Activated CD4-positive, alpha-beta T cell treated with anti-CD3 and anti-CD28 coated beads, Interleukin-2, Interleukin-4, amounts not matched to agents 100 ng/mL and 50 ng/mL, durations not matched to agents 16 hours and 8 hours (primary cell): Measurements from ENCODE around the gene ALG14.
"Not testable (repeated sequence)": the region's sequence is repeated elsewhere in the genome, so short reads cannot be mapped to it uniquely, and the experiment has no call there.

Experiments
- DNase-seq: peaks from one replicate; pipeline ENCODE4 v3.0.0-alpha.2; 2020; ENCODE audit warnings: low spot score

Gene ALG14

DNA sequence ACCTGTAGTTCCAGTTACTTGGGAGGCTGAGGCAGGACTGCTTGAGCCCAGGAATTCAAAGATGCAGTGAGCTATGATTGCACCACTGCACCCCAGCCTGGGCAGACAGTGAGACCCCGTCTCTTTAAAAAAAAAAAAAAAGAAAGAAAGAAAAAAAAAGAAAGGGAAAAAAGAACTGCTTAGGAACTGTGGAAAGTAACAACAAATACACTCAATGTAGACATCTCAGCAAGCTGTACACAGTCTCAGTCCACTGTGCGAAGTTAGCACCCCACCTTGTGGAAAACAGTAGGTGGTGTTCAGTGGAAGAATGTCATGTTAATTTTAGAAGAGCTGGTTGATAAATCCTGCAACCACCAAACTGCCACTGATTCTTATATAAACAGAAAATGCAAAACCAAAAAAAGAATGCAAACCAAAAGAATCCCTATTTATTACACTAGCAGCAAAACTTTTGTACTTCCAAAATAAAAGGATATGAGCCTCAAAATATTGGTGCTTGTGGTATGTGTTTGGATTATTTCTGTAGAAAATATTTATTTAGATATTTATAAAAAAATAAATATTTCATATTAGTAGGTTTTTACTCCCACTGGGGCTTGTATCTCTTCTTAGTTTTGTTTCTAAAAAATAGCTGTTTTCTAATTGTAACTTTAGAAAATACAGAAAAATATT is 31.1 kb downstream of the ALG14 start:
- DNase-seq: no peak

DNA sequence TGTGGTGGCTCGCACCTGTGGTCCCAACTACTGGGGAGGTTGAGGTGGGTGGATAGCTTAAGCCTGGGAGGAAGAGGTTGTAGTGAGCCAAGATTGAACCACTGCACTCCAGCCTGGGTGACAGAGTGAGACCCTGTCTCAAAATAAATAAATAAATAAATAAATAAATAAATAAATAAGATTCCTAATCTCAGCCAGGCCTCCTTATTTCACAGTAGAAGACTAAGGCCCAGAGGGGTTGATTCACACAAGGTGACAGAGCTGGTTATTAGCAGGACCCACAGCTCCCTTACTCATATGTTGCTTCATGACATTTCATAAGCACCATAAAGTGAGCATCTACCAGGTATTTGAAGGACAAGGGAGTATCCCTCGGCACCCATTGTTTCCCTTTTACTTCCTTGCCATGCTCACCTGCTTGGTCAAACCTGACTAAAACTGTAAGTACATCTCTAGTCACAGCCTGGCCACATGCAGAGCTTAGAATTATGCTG is 32.7 kb downstream of the ALG14 start:
- no peak for DNase-seq

DNA sequence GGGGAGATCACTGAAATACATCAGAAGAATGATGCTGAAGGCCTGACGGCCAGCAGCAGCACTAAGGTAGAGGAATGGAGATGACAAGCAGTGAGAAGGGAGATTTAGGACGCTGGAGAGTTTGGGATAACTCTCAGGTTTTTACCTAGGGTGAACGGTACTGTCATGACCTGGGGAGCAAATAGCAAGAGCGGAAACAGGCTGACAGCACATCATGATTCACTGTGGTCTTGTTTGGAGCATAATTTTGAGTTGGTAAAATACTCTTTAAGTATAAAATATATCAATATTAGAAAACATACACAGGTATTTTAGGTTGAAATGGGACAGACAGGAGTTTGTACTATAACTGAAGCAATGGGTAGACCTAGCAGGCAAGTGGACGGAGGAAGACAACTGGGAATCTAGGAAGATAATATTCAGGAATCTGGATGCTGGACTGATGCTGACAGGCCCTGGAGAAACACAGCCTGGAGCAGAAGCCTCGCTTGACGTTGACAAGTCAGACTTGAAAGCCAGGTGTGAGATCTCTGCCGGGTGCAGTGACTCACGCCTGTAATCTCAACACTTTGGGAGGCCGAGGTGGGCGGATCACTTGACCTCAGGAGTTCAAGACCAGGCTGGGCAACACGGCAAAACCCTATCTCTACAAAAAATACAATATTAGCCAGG is 33.3 kb downstream of the ALG14 start:
- no peak for DNase-seq

DNA sequence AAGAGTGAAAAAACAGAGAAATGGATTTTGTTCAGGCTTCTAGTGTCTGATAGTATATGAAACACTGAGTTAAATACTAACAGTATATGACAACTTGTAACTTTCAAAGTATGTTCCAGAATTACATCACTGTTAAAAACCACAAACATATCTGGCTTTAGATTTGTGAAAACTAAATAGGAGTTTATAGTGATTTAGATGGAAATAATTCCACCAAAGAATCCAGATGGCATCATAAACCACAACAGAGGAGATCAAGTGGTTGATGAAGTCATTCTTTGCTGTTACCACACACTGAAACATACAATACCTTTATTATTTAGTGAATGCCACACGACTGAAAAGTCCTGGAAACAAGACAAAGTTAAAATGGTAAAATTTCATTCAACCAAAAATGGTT is 37.2 kb downstream of the ALG14 start:
- DNase-seq: no peak

DNA sequence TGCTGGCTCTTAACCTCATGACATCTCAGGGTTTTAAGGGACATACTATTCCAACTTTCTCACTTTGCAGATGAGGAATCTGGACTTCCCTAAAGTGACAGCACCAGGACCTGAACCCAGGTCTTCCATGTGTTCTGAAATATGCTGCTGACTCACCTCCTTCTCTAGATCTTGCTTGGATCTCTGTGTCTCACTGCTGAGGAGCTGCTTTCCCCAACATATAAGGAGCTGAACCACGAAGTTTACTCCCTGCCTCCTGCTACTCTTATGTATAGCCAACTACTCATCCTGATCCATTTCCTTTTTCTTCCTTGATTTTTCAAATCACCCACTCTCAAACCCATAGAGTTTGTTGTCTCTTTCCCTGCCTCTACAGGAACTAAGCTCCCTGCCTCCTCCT is 38.2 kb downstream of the ALG14 start:
- no peak for DNase-seq

DNA sequence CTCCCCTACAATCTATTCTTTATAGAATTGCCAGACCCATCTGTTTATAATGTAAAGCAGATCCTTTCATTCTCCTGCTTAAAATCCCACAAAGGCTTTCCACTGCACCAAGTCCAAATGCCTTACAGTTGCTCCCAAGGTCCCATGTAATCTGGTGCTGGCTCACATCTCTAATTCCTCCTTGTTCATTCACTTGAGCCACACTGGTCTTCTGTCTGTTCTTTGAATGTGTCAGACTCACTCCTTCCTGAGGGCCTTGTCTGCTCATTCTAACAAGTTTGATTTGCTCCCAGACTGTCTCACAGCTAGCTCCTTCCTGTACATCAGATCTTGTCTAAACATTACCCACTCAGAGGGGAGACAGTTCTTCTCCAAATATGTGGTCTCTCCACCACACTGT is 38.9 kb downstream of the ALG14 start:
- no peak for DNase-seq

DNA sequence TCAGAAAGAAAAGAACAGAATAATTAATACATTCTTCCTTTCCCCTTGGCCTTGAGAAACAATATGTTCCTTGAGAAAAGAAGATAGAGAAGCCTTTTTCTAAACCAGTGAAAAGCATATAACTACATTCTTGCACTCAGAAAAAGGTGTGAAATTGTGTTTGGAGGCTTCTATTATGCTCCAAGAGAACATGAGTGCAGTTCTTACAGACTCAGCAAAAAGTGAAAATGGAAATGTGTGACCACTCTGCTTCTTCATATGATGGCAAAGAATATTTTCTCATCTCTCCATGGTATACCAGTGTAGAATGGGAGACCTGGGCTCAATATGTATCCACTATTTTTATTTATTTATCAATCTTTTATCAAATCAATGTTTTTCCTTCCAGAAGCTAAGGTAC is 43.2 kb downstream of the ALG14 start:
- no peak for DNase-seq

DNA sequence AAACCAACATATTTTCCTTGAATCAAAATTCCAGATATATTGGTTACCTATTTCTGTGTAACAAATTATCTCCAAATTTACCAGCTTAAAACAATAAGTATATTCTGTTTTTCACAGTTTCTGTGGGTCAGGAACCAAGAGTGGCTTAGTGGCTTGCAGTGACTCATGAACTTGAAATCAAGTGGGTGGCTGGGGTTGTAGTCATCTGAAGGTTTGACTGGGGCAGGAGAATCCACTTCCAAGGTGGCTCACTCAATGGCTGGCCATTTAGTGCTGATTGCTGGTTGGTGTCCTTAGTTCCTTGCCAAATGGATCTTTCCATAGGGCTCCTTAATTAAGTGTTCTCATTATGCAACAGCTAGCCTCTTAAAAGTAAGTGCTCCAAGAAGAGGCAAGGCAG is 43.8 kb downstream of the ALG14 start:
- no peak for DNase-seq

DNA sequence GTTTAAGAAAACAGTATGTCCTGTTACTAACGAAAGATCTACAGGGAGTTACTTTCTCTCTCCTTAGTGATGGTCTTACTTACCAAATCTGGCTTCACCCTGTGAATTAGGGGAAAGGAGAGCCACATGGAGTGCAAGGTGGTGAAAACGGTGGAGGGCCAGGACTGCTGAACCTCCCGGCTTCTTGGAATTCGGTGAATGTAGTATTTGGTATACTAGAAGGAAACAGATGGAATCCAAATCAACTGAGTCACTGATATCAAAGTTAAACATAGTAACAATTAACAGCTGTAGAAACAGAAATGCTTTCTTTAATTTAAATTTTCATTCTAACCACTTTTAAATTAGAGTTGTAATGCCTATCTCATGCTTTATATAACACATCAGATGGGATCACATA is 45.7 kb downstream of the ALG14 start:
- DNase-seq: no peak

DNA sequence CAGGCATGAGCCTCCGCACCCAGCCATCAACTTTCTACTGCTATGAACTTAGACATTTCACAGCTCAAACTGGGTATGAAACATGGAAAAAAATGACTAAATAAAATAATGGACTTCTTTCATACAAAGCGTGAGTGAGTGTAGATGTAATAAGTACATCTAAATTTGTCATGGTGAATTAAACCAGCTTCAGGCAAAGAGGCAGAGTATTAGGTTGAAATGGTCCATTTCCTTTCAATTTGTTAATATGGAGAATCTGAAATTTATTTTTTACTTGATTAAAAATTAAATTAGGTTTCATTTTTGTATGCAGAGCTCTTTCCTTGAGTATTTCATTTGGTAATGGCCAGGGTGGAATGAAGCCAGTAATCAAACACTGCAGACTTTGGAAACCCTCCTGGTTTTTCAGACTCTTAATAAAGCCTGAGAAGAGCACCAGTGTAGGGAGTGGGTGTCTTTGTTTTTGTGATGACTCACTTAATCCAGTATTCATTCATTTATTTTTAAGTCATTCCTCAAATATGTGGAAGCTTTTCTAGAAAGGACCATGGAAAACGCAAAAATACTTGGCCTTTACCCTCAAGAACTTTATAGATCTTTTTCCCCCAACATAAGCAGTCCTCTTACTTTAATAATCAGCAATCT is 49.2 kb downstream of the ALG14 start:
- DNase-seq: no peak

DNA sequence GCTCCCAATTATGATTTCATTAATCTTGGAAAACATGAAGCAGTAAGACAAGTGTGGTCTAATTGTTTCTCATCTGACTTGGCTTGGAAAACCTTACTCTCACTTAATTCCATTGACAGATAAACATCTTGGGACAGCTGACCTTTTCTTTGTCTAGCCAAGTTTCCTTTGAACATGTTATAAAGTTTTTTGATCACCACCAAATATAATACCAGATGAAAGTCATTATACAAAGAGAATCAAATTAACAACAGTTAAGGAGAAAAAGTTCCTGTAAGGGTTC is 50.2 kb downstream of the ALG14 start:
- no peak for DNase-seq

DNA sequence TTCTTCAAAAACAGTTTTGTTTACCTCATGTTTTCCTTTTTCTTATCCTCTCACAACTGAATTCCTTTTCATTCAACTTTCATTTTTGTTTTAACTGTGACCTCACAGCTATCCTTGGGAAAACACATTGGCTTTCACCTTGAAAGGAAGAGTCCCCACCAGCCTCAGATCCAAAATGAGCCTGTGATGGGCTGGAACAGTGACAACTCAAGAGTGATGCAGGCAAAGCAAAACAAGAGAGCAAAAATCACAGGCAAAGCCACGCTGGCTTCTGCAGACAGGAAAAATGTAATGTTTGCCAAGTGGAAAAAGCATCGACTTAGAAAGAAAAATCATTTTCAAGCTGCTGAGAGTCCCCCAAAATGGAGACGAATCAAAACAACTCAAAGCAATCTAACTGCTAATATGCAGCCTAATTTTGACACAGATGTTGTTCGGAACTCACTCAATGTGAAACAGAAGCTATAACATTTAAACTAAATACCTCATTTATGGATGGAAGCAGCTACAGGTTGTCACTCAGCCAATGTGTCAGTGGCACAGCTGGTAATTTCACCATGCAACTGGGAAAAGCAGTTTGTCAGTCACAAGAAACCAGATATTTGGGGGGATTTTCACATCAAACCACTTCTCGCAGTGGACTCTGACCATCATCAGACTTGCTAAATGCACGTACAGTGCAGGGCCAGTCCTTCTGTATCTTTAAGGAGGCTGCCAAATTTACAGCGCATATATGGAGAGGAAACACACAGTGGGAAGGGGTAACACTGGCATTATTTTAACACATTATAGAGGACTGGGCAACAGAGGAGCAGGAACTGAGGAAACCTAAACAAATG is 50.7 kb downstream of the ALG14 start:
- DNase-seq: no peak

DNA sequence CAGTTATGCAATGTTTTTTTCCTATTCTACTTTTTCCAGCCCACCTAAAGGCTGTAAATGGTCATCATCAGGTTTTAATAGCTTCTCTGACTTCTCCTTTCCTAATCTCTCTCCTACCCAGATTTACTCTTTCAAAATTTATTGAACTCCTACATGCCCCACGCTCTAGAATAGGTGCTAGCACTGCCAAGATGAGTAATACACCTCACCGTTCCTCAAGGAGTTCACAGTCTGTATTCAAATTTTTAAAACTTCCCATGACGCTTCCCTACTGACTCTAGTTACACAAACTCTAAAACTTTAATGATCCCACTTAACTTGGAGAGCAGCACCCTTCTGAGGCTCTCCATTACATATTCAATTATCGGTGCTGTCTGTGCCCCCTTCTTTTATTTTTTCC is 51.6 kb downstream of the ALG14 start:
- no peak for DNase-seq

DNA sequence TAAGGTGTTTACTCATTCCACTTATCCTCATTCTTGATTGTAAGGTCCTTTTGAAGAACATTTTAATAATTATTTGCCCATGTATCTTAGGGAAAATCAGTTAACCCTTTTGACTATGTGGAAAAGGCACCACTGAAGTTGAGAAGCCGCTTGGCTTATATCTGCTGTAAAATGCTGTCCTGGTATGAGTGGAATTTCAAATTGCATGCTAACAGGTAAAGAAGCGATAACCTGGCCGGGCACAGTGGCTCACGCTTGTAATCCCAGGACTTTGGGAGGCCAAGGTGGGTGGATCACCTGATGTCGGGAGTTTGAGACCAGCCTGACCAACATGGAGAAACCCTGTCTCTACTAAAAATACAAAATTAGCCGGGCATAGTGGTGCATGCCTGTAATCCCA is 53.3 kb downstream of the ALG14 start:
- not testable (repeated sequence) for DNase-seq

DNA sequence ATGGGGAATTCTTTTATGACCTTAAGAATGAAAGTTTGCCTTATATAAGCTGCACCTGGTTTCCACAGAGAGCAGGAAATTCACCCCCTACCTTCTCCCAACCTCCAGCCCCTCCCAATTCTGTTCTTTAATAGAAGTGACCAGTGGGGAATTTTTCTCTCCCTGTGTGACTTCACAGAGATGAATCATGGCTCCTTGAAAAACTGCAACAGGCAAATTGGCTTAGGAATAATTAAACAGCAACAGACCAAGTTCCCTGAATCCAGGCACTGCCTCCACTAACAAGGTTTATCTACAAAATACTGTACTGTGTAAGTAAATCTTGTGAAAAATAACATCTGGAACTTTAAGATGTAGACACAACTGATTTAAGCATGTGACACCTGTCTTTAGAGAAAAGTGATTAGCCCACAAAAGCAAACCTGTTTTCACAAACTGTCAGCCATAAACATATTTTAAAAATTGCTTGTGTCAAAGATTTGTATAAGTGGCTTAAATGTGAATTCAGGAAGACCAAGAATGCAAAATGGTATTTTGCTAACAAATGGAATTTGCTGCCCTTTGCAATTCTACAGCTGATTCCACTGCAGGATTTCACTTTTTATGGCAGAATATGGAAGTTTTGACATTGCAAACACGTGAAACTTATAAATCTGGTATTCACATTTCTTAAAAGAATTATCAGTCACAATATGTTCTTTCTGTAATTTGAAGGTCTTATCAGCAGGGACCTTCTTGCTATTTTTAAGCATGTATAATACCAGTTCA is 54.0 kb downstream of the ALG14 start:
- no peak for DNase-seq

DNA sequence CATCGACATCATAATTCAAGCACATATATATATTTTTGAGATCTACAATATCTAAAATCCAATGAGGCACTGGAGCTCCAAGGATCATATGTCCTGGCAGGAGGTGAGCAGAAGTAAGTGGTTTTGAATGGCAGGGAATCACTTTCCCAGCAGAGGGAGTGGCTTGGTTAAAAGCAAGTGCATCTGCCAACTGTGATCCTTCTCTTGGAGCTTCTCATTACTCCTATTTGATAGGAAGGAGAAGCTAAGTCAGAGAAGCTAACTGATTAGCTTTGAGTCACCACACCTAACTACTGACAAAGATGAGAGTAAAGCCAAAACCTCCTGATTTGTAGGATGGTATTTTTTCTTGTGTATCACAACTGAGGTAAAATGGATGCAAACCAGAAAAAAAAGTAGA is 55.0 kb downstream of the ALG14 start:
- no peak for DNase-seq

DNA sequence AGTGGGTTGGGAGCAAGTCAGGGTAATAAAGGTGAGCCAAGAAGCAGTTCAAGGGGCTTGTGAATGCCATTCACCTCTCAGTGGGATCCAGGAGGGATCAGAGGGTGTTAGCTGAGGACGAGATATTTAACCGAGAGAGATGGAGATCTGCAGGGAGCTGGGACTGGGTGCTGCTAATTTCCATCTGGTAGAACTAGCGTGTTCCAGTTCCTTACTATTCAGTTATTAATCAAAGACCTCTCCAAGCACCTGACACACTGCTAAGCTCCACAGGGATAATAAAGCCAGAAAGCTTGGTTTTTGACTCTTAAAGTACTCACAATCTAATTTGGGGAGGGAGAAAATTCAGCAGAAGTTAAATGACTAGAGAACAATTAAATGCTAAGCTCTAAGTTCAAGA is 57.7 kb downstream of the ALG14 start:
- no peak for DNase-seq

DNA sequence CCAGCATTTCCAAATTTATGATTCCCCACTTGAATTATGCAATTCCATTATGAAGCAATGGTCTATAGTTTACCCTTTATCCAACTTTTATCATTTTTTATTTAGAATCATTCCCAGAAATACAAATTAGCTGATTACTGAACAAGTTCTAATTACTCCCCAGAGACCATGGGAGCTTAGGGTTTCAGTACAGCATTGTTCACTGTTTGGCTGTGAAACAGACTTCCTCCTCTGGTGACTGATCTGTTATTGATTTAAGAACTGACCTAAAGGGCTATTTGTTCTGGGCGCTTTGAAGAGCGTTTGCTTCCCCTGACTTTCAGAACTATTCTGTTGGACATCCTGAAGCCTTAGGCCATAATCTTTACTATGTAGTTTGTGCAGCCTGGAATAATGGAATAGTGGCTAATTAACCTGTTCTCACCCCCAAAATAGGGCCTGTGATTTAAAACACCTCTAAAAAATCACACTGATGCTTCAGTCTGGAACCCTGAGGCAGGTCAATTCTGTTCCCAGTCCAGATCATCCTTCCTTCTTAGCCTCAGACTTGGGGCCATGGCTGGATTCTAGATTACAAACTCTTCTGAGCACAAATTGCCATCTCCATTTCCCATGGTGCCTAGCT is 58.7 kb downstream of the ALG14 start:
- DNase-seq: no peak

DNA sequence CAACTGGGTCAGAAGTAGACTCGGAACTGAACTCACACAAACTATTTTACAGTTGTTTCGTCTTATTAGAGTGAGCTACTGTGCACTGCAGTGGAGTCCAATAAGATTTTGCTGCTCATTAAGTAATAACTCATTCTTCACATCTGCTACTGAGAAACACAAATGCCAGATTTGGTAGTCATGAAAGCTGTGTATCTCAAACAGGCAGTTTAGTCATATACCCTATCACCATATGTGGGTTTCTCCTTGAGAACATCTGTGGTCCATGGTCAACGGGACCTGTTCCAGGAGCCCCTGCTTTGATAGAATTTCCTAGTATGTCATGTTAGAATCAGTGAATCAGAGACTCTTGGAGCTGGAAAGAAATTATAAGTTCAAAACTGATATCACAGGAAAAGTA is 60.4 kb downstream of the ALG14 start:
- DNase-seq: no peak

DNA sequence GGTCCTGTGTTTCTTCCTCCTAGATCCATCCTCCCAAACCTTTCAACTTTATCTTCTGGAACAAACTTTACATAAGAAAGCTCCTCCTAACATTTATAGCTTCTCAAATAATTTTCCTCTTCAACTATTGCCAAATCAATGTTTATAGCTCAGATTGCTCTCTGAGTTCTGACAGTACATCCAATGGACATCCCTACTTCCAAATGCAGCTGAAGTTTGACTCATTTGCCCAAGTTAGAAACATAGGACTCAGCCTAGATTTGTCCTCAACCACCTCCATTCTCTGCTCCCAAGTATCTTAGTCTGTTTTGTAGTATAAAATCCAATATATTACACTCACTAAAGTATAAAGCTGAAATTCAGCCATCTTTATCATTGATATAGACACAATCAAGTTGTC is 62.6 kb downstream of the ALG14 start:
- DNase-seq: no peak

DNA sequence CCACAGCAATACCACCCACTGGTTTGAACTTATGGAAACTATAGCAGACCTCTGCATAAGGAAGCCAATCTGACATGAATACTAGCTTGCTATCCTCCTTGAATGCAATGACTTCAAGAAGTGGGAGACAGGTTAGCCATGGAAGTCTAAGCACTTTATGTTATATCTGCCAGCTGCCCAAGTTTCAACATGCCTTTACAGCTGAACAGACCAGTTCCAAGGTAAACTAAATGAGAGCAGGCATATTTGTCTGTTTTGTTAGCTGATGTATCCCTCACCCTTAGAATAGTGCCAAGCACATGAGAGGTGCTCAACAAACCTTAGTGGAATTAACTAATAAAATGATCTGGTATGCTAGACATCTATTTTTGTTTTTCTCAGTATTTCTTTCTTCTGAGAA is 65.1 kb downstream of the ALG14 start:
- no peak for DNase-seq

DNA sequence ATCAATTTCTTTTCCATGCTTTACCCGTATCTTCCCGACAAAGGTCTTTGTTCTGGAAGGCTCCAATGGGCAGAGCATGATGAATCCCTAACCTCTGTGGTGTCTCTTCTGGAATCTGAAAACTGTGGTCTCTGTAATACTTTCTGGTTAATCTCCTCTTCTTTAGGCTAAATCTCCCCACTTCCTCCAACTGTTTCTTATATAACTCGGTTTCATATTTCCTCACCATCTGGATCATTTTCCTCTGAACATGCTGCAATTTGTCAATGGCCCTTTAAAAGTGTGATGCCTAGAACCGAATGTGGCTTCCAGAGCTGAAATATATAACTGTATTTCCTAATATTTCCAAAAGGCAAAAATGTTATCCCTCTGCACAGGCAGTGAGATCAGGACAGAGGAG is 66.1 kb downstream of the ALG14 start:
- no peak for DNase-seq
